ENCODE measurements around the gene ERP27. TPM values are rescaled to one million over a fixed set of nuclear protein-coding genes. Genes with fewer than 3 reads are reported as not detected.

The ERP27 gene
- total RNA-seq: 1 to 10 TPM in 2 of 4 donors, under 1 TPM in 1, not detected in 1; 0.57 to 5.5 (median 1.9) TPM

DNA sequence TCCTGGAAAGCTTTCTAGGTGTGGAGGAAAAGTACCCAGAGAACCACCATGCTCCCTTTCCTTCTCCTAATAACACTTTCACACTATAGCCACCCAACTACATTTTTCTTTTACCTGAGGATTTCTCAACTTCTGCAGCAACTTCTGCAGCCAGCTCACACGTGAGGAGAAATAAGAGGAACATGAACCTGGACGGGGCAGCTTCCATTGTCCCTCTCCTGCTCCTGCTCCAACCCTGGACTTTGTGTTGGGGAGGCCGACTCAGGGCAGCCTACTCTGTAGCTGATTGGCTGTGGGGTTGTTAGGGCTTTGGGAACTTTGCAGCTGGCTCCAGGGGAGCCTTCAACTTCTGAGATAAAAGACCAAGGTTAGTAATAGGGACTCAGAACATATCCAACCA, at the start of gene ERP27:
Gene ERP27 (minus strand): TSS at position 237 of the 400 bp plus-strand sequence. CDS start 29 bp downstream, at position 208.
- WGBS, 2 donors: 61% methylated on average over 3 of the region's 3 CpGs; no CpG with 5 or more reads in 1 of the 2 donors
- TF ChIP-seq CTCF (IDR thresholded peaks at IDR 0.05): no peak
- no peak for TF ChIP-seq POLR2A (IDR thresholded peaks at IDR 0.05)
- Histone ChIP-seq H3K27ac (no peak within 1 kb of the TSS), H3K4me1 (peaks cover 0 to 4% (median 0%) of the 10 kb centered on the region in 3 donors), H3K4me3 (no peak within 1 kb of the TSS), H3K27me3 (no peaks in the 10 kb centered on the region), H3K36me3 (peaks cover 0 to 14% (median 0%) of the 10 kb centered on the region in 3 donors), H3K9me3 (no peaks in the 10 kb centered on the region)
- intact Hi-C loops (cut with DNase I): no loop called here
- DNase-seq: no peak

DNA sequence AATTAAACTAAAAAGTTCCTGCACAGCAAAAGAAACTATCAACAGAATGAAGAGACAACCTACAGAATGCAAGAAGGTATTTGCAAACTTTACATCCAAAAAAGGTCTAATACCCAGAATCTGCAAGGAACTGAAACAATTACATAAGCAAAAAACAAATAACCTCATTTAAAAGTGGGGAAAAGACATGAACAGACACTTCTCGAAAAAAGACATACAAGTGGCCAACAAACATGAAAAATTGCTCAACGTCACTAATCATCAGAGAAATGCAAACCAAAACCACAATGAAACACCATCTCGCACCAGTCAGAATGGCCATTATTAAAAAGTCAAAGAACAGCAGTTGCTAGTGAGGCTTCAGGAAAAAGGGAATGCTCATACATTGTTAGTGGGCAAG, 49.7 kb upstream of the ERP27 start:
- TF ChIP-seq POLR2A (IDR thresholded peaks at IDR 0.05): no peak
- no peak for TF ChIP-seq CTCF (IDR thresholded peaks at IDR 0.05)
- H3K27me3 ChIP-seq: no peaks in the 10 kb centered on the region
- intact Hi-C loops (cut with DNase I): no loop called here
- H3K36me3 ChIP-seq: no peaks in the 10 kb centered on the region
- 64 to 71% methylated on average over 3 of the region's 3 CpGs for WGBS, 2 donors
- H3K9me3 ChIP-seq: no peaks in the 10 kb centered on the region
- DNase-seq: no peak
- no peak overlapping the region for H3K4me3 ChIP-seq
- H3K4me1 ChIP-seq: no peaks in the 10 kb centered on the region
- H3K27ac ChIP-seq: no peak overlapping the region

- no peaks in the 10 kb centered on the region for H3K4me1 ChIP-seq
- WGBS, 2 donors: 67 to 68% methylated on average over 4 of the region's 4 CpGs
- no peak overlapping the region for H3K27ac ChIP-seq
- H3K9me3 ChIP-seq: no peaks in the 10 kb centered on the region
- no peaks in the 10 kb centered on the region for H3K36me3 ChIP-seq
- no peak for DNase-seq
- H3K27me3 ChIP-seq: no peaks in the 10 kb centered on the region
- no peak overlapping the region for H3K4me3 ChIP-seq
- intact Hi-C loops (cut with DNase I): no loop called here
- TF ChIP-seq POLR2A (IDR thresholded peaks at IDR 0.05) (no peak), CTCF (IDR thresholded peaks at IDR 0.05) (no peak)
Observed at GRCh38 chr12:14986449-14986848, 48.1 kb upstream of the ERP27 start.

DNA sequence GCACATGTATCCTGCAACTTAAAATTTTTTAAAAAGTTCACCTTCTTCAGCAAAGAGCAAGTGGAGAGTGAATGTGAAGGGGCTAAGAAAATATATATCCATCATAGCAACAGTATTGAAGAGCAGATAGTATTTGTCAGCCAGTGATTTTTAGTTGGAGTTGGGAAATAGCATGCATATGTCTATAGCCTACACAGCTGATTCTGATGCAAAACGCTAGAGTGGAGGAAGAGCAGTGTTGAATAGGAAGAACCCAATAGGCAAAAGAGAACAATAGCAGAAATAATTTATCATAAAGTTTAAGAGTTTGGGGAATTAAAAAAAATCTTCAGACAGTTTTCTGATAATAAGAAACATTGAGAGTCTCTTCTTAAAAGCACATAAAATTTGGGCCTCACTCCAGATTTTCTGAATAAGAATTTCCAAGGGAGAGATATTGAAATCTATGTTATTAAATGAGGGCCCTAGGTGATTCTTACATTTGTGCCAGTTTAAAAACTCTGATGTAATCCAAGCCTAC, 46.5 kb upstream of the ERP27 start:
- intact Hi-C loops (cut with DNase I): no loop called here
- Histone ChIP-seq H3K4me1 (no peaks in the 10 kb centered on the region), H3K36me3 (no peaks in the 10 kb centered on the region), H3K9me3 (no peaks in the 10 kb centered on the region), H3K27me3 (no peaks in the 10 kb centered on the region), H3K27ac (no peak overlapping the region), H3K4me3 (no peak overlapping the region)
- no peak for TF ChIP-seq CTCF (IDR thresholded peaks at IDR 0.05)
- no peak for TF ChIP-seq POLR2A (IDR thresholded peaks at IDR 0.05)
- no peak for DNase-seq
- 68 to 73% methylated on average over 1 of the region's 1 CpG for WGBS, 2 donors

- no peak for TF ChIP-seq POLR2A (IDR thresholded peaks at IDR 0.05)
- no peak for TF ChIP-seq CTCF (IDR thresholded peaks at IDR 0.05)
- H3K4me1 ChIP-seq: no peaks in the 10 kb centered on the region
- no peak overlapping the region for H3K27ac ChIP-seq
- no peaks in the 10 kb centered on the region for H3K36me3 ChIP-seq
- no peaks in the 10 kb centered on the region for H3K9me3 ChIP-seq
- intact Hi-C loops (cut with DNase I): no loop called here
- DNase-seq: no peak
- no peaks in the 10 kb centered on the region for H3K27me3 ChIP-seq
- H3K4me3 ChIP-seq: no peak overlapping the region
- WGBS, 2 donors: 47 to 50% methylated on average over 1 of the region's 1 CpG
Observed at GRCh38 chr12:14984036-14984435, 45.7 kb upstream of the ERP27 start.

All from esophagus squamous epithelium (tissue), 5 donors.